ENCODE data around the gene ELAVL3. TPM values are rescaled to one million over a fixed set of nuclear protein-coding genes. Genes with fewer than 3 reads are reported as not detected.

ELAVL3 gene
- total RNA-seq, 1 experiment from 2014 or later: 1.2 TPM

GRCh38 chr19:11423791-11424181, 57.1 kb downstream of the ELAVL3 start:
- H2BK120ac ChIP-seq (ENCODE audit: low read depth, low read length, poor library complexity, severe bottlenecking): no peak overlapping the region
- H2BK5ac ChIP-seq (ENCODE audit: insufficient read length, low read length): no peak overlapping the region
- H4K5ac ChIP-seq (ENCODE audit: insufficient read length, low read depth, low read length): no peak overlapping the region
- no peak overlapping the region for H2BK12ac ChIP-seq (ENCODE audit: insufficient read length, low read depth, low read length)
- no peaks in the 10 kb centered on the region for H4K20me1 ChIP-seq (ENCODE audit: control insufficient read depth, insufficient read depth, insufficient read length)
- no peak overlapping the region for H3K4ac ChIP-seq (ENCODE audit: low read depth, low read length)
- H3T11ph ChIP-seq (ENCODE audit: low read length): no peak overlapping the region
- H3K23me2 ChIP-seq (ENCODE audit: insufficient read length, low read depth, low read length, poor library complexity, severe bottlenecking): peaks cover 25% of the 10 kb centered on the region
- H3K18ac ChIP-seq (ENCODE audit: insufficient read length, low read depth, low read length): no peak overlapping the region
- H2AK5ac ChIP-seq (ENCODE audit: insufficient read length, low read length): no peak overlapping the region
- H3K4me3 Mint-ChIP-seq: no peak overlapping the region
- H3K4me1 ChIP-seq (ENCODE audit: insufficient read depth, low read length): no peaks in the 10 kb centered on the region
- no peaks in the 10 kb centered on the region for H3K79me2 ChIP-seq (ENCODE audit: insufficient read depth, low read length)
- no peaks in the 10 kb centered on the region for H3K36me3 Mint-ChIP-seq (ENCODE audit: insufficient read depth in 1 of 3, low read depth in 3 of 3)
- no peak overlapping the region for H3K4me2 ChIP-seq (ENCODE audit: insufficient read depth, insufficient read length, low read length)
- H2AFZ ChIP-seq (ENCODE audit: low read length): no peak overlapping the region
- no peak overlapping the region for H3K56ac ChIP-seq (ENCODE audit: insufficient read length, low read depth, low read length)
- no peaks in the 10 kb centered on the region; the same call in 1 of the 2 replicates for H3K27me3 ChIP-seq (ENCODE audit: insufficient read depth, low read length)
- no CpG with 5 or more reads among the region's 22 CpGs for WGBS (ENCODE audit: extremely low coverage, insufficient read length, low lambda C conversion rate)
- no peak overlapping the region for H4K8ac ChIP-seq (replicated peaks; ENCODE audit: insufficient read length, low read depth, low read length)
- peaks cover 27% of the 10 kb centered on the region for H3K27me3 Mint-ChIP-seq (ENCODE audit: low read depth)
- no peak overlapping the region for H4K91ac ChIP-seq (ENCODE audit: insufficient read length, low read depth, low read length)
- no peak overlapping the region for H3K9ac ChIP-seq (ENCODE audit: extremely low read depth, insufficient read length, low read length)
- H3K23ac ChIP-seq (ENCODE audit: insufficient read length, low read depth, low read length): no peak overlapping the region
- no peaks in the 10 kb centered on the region for H3K79me1 ChIP-seq (ENCODE audit: insufficient read depth, low read depth, low read length, poor library complexity, severe bottlenecking)
- peak; percentile 43 for DNase-seq
- no peaks in the 10 kb centered on the region for H3K9me3 ChIP-seq (ENCODE audit: control insufficient read depth, low read depth, low read length)
- peaks cover 20 to 26% of the 10 kb centered on the region in 2 experiments for H3K4me1 Mint-ChIP-seq
- H3K27ac Mint-ChIP-seq: no peak overlapping the region
- no peak overlapping the region; the same call in 1 of the 2 replicates for H3K14ac ChIP-seq (ENCODE audit: insufficient read depth, low read length)
- no peak overlapping the region for H2BK20ac ChIP-seq (ENCODE audit: low read depth, low read length, poor library complexity, severe bottlenecking)
- no peak for TF ChIP-seq CTCF (conservative IDR thresholded peaks at IDR 0.05)
- no peak overlapping the region for H3K27ac ChIP-seq (ENCODE audit: insufficient read length, low read depth, low read length)
- H3K9me3 Mint-ChIP-seq: no peaks in the 10 kb centered on the region; a peak in 2 of 5 replicates
- no peak overlapping the region for H2BK15ac ChIP-seq (ENCODE audit: low read depth, low read length)
